ENCODE measurements around the gene ZFPM1.

GRCh38 chr16:88403794-88404581 lies 49.1 kb upstream of the ZFPM1 start:
- TF ChIP-seq CTCF (IDR thresholded peaks at IDR 0.05) (no peak), POLR2A (IDR thresholded peaks at IDR 0.05) (no peak)
